NCI-H128 (cell line): ENCODE measurements around the gene CTSH.

ENCODE experiments used
- DNase-seq: peaks from one replicate; lab custom pipeline; 2025; ENCODE audit not compliant: unreplicated experiment; lab: John Stamatoyannopoulos, UW

Gene CTSH, protein sequence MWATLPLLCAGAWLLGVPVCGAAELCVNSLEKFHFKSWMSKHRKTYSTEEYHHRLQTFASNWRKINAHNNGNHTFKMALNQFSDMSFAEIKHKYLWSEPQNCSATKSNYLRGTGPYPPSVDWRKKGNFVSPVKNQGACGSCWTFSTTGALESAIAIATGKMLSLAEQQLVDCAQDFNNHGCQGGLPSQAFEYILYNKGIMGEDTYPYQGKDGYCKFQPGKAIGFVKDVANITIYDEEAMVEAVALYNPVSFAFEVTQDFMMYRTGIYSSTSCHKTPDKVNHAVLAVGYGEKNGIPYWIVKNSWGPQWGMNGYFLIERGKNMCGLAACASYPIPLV

GRCh38 chr15:78944669-78945407, at the start of gene CTSH:
Gene CTSH, minus strand, starts transcription at chr15:78945046. Its CDS starts 65 bp downstream, at chr15:78944981.
- DNase-seq, result peak; percentile 21

DNA sequence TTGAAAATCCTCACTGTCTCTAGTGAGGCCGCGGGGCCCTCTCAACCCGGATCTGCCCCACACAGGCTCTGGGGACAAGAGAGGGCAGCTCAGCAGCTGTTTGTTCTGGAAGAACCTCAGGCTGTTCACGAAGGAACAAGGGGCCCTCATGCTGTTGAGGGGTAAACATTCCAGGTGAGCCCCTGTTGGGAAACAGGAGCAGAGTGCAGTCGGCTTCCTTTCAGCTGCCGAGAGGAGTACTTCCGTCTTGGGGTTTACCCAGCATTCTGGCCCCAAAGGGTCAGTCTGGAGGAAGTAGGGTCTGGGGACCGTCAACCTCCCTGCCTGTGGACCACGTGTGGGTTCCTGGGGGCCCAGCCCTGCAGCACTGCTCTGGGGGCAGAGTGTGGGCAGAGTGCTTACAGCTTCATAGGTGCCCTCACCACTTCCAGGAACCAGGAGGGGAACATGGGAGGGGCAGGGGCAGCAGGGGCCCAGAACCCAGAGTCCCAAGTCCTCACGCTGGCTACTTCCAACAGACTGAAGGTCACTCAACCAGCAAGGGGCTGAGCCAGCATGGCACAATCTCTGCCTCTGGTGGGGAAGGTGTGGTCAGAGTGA, 49.2 kb upstream of the CTSH start:
- DNase-seq, result no peak

DNA sequence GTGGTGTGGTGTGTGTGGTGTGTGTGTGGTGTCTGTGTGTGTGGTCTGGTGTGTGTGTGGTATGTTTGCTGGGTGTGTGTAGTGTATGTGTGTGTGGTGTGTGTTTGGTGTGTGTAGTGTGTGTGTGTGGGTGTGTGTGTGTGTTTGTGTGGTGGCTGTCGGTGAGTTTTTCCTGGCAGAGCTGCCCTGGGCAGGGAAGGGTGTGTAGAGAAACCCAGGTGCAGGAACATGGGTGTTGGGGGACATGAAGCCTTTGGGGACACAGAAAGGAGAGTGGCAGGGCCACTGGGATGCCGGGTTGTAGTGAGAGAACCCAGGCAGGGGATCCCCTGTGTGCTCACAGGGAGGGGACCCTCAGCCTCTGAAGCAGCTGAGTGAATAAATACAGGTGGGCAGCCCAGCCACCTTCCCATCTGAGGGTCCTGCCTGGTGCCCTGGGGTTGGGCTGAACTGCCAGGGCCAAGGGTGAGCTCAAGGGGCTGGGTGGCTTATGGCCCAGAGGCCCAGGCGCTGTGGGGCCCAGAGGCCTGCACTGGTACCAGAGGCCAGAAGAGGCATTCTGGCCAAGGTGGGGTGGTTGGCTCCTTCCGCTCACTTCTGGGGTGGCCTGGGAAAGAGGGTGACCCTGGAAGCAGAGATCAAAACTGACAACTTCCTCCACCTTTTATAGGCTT, 48.5 kb upstream of the CTSH start:
- no peak for DNase-seq

GRCh38 chr15:78992416-78993256, 47.8 kb upstream of the CTSH start:
- no peak for DNase-seq

DNA sequence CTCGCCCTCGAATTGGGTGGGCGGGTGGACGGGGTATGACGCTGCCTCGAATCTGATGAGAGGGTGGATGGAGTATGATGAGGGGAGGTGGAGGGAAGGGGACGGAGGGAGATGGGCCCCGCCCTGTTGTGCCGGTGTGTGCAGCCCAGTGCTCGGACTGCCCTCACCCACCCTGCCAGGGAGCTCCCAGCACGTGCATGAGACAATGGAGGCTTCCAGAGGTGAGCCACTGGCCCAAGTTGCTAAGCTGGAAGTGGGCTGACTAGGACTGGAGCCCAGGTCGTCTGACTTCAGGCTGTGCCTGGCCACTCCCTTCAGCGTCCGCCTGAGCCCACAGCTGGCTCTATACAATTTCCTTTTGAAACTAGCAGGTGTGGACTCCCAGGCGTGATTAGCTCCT, 47.0 kb upstream of the CTSH start:
- no peak for DNase-seq

- no peak for DNase-seq
These were observed 46.6 kb upstream of the CTSH start for GRCh38 chr15:78991476-78991875.

DNA sequence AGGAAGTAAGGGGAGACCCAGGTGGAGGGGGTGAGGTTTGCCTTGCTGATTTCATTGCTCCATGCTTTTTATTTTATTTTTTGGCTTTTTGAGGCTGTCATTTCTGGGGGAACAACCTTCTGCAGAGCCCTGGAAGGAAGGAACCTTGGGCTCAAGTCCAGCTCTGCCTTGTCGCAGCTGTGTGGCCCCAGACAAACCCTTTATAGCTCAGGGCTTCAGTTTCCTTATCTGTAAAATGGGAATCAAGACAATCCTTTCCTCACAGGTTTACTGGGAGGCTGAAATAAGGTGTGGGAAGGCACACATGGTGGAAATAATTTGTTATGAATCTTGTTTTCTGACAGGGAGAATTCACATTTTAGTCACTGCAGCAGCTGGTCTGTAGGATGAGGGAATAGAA, 45.4 kb upstream of the CTSH start:
- no peak for DNase-seq

DNA sequence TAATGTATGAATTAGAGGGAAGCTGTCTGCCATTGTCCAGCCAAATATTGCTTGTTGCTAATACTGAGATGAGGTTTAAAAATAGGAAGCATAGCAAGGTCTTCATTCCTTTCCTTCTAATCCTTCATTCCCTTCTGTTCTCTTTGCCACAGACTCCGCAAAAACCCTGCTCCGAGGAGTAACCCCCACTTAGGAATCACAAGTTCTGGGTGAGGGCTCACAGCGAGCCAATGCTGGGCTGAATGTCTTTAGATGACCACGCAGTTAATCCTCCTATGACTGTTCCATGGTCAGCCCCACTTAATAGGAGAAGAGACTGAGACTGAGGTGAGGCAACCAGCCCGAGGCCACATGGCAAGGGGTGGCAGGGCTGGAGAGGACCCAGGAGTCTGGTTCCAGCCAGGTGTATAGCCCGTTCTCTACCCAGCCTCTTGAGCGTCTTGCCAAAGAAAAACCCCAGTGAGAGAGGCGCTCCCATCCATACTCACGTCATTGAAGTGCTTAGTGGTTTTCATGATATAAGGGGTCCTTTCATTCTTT, 44.9 kb upstream of the CTSH start:
- no peak for DNase-seq

- DNase-seq, result no peak
These were observed 43.6 kb upstream of the CTSH start for GRCh38 chr15:78988361-78988911.

GRCh38 chr15:78987556-78988360, 42.9 kb upstream of the CTSH start:
- no peak for DNase-seq

DNA sequence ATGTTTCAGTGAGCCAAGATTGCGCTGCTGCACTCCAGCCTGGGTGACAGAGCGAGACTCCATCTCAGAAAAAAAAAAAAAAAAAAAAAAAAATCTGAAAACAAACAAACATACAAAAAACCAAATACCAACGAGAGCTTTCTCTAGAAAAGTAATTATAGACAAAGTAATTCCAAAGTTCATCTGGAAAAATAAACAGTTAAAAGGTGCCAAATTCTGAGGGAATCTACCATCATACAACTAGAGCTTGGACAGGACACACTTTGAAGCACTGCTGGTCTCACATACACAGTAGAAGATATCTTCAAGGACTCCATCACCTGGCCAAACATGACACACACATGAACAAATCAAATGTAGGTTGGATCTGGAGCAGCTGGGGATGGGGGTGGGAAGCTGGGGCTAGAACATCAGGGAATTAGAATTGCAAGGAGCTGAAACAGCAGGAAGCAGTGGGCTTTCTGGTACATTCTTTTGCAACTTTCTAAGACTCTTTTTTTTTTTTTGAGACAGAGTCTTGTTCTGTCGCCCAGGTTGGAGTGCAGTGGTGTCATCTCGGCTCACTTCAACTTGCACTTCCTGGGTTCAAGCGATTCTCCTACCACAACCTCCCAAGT, 41.1 kb upstream of the CTSH start:
- no peak for DNase-seq

GRCh38 chr15:78984041-78984440, 39.2 kb upstream of the CTSH start:
- no peak for DNase-seq

GRCh38 chr15:78983146-78983918, 38.5 kb upstream of the CTSH start:
- no peak for DNase-seq

GRCh38 chr15:78982736-78983135, 37.9 kb upstream of the CTSH start:
- DNase-seq, result no peak

DNA sequence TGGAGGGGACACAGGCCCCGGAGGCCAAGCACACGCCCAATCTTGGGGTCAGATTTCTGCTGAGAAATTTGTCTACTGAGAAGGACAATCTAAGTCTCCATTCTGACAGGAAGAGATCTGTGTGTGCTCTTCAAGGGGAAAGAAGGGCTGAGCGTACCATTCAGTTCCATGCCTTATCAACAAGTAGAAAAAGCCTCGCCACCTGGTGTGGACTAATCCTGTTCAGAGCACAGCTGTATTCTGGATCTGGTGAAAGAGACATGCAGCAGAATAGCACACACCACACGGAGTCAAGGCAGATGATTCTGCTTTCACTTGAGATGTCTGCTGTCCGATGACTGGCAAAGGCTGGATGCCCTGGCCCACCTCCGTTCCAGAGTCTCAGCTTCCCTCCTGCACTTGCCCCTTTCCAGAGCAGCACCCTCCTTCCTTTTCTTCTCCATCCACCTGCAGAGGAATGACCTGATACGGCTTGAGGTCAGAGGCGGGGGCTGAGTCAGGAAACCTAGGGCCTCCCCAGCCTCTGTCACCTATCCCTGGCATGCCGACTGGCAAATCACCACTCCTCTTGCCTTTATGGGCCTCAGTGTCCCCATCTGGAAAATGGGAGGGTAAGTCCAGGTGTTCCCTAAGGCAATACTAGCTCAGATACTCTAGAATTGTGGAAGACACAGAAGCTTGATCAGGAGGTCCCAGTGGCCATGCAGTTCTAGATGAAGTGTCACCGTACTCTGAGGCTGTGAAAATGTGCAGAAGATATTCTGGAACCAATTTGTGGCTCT, 36.9 kb upstream of the CTSH start:
- DNase-seq, result no peak

DNA sequence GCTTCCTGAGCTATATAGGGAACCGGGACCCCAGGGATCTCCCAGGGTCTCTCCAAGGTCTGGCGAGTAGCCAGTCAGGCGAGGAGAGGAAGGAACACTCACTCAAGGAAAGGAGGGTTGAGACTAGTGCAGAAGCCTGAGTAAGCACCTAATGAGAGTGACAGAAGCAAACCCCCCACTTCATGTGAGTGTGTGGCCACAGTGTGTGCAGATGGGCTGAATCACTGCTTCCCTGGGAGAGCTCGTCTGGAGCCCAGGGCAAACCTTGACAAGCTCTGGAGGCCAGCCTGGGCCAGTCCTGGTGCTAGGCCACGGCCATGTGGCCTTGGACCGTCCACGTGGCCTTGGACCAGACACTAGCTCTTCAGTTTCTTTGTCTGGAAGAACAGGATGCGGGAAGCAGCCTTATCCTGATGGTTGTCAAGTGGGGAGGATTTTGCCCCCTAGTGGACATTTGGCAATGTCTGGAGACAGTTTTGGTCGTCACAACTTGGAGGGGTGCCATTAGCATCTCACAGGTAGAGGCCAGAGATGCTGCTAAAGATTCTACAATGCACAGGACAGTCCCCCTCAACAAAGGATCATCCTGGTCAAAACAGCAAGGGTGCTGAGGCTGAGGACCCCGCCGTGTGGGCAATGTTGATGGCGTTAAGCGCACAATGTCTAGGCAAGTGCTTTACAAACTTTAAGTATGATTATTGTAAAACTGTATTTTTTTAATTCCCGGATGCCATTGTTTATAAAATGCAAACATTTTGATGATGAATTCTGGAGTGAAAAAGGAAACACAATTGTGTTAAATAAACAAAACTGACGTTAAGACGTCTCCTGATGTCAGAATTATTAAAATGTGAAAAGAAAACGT, 34.8 kb upstream of the CTSH start:
- no peak for DNase-seq
